NT2/D1 (cell line): ENCODE results near the gene SMAD9.
A peak's percentile ranks its signal among the peaks of the same experiment; 100 is the strongest.

ENCODE experiments used
- DNase-seq: peaks from one replicate; pipeline ENCODE4 v3.0.0-alpha.2; 2011; ENCODE audit warnings: low read depth, low spot score
- H3K27me3 ChIP-seq: 2 replicates; pipeline ENCODE4 v1.6.0; 2011; ENCODE audit warnings: mild to moderate bottlenecking; ENCODE audit not compliant: insufficient read length, insufficient read depth
- H3K36me3 ChIP-seq: 2 replicates; pipeline ENCODE4 v1.6.1; 2011; ENCODE audit warnings: mild to moderate bottlenecking, low read length, mixed read lengths; ENCODE audit not compliant: insufficient read depth, insufficient read length
- H3K4me1 ChIP-seq: 2 replicates; pipeline ENCODE4 v1.5.1; 2011; ENCODE audit not compliant: insufficient read depth, insufficient read length
- H3K4me3 ChIP-seq: 2 replicates; pipeline ENCODE4 v1.5.1; 2011; ENCODE audit warnings: low read depth; ENCODE audit not compliant: insufficient read length
- H3K9ac ChIP-seq: 2 replicates; pipeline ENCODE4 v1.6.0; 2011; ENCODE audit warnings: low read depth; ENCODE audit not compliant: insufficient read length
- H3K9me3 ChIP-seq: 2 replicates; pipeline ENCODE4 v1.5.1; 2011; ENCODE audit warnings: mild to moderate bottlenecking, low read length; ENCODE audit not compliant: insufficient read depth
- SUZ12 ChIP-seq: IDR thresholded peaks from 2 replicates; pipeline ENCODE4 v1.6.1; 2011; ENCODE audit not compliant: insufficient read length, insufficient read depth; ENCODE audit errors: extremely low read depth
- YY1 ChIP-seq: IDR thresholded peaks from 2 replicates; pipeline ENCODE4 v1.6.1; 2011; ENCODE audit not compliant: insufficient read length, insufficient read depth
- ZNF274 ChIP-seq: IDR thresholded peaks from 2 replicates; pipeline ENCODE4 v1.6.1; 2011; ENCODE audit warnings: mild to moderate bottlenecking, low read depth, low read length

SMAD9 gene

DNA sequence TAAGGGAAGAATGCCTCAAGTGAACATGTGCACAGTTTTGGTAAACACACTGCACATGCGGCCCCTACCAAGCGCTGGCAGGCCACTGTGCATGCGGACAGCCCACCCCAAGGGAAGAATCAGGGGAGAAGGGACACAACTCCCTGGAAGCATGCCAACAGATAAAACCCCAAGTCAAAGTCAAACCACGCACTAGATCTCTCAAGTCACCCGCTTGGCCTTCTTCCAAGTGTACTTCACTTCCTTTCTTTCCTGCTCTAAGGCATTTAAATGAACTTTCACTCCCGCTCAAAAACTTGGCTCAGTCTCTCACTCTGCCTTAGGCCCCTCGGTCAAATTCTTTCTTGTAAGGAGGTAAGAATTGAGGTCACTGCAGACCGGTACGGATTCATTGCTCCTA lies 105.6 kb downstream of the SMAD9 start:
- H3K36me3 ChIP-seq: no peaks in the 10 kb centered on the region
- H3K9me3 ChIP-seq: no peaks in the 10 kb centered on the region
- no peaks in the 10 kb centered on the region for H3K4me1 ChIP-seq
- no peak overlapping the region for H3K9ac ChIP-seq
- DNase-seq: no peak
- no peak overlapping the region for H3K4me3 ChIP-seq
- no peaks in the 10 kb centered on the region for H3K27me3 ChIP-seq
- no peak for TF ChIP-seq SUZ12
- no peak for TF ChIP-seq ZNF274

- TF ChIP-seq SUZ12 (no peak), ZNF274 (no peak), YY1 (no peak)
Measured at GRCh38 chr13:36813225-36813624, 106.8 kb downstream of the SMAD9 start.

GRCh38 chr13:36807616-36808015 lies 112.4 kb downstream of the SMAD9 start:
- TF ChIP-seq SUZ12 (no peak), YY1 (no peak), ZNF274 (no peak)
- no peak for DNase-seq
- no peaks in the 10 kb centered on the region for H3K4me1 ChIP-seq

More at GRCh38 chr13:36813225-36813624, 106.8 kb downstream of the SMAD9 start:
- H3K4me3 ChIP-seq: no peak overlapping the region
- no peaks in the 10 kb centered on the region for H3K9me3 ChIP-seq
- DNase-seq: no peak
- H3K4me1 ChIP-seq: no peaks in the 10 kb centered on the region
- no peak overlapping the region for H3K9ac ChIP-seq
- H3K36me3 ChIP-seq: no peaks in the 10 kb centered on the region
- H3K27me3 ChIP-seq: no peaks in the 10 kb centered on the region

GRCh38 chr13:36806102-36806501 lies 113.9 kb downstream of the SMAD9 start:
- Histone ChIP-seq H3K4me3 (no peak overlapping the region), H3K4me1 (no peaks in the 10 kb centered on the region), H3K27me3 (no peaks in the 10 kb centered on the region), H3K9ac (no peak overlapping the region), H3K9me3 (no peaks in the 10 kb centered on the region), H3K36me3 (no peaks in the 10 kb centered on the region)
- DNase-seq: no peak
- TF ChIP-seq ZNF274 (no peak), YY1 (no peak), SUZ12 (no peak)

More at GRCh38 chr13:36807616-36808015, 112.4 kb downstream of the SMAD9 start:
- Histone ChIP-seq H3K27me3 (no peaks in the 10 kb centered on the region), H3K9me3 (no peaks in the 10 kb centered on the region), H3K9ac (no peak overlapping the region), H3K4me3 (no peak overlapping the region), H3K36me3 (no peaks in the 10 kb centered on the region)

- no peaks in the 10 kb centered on the region for H3K36me3 ChIP-seq
- H3K4me3 ChIP-seq: no peak overlapping the region
- no peaks in the 10 kb centered on the region for H3K4me1 ChIP-seq
- TF ChIP-seq SUZ12 (no peak), ZNF274 (no peak), YY1 (no peak)
- H3K9ac ChIP-seq: no peak overlapping the region
- H3K27me3 ChIP-seq: no peaks in the 10 kb centered on the region
- no peak for DNase-seq
- H3K9me3 ChIP-seq: no peaks in the 10 kb centered on the region
Measured at GRCh38 chr13:36804588-36804987, 115.5 kb downstream of the SMAD9 start.

DNA sequence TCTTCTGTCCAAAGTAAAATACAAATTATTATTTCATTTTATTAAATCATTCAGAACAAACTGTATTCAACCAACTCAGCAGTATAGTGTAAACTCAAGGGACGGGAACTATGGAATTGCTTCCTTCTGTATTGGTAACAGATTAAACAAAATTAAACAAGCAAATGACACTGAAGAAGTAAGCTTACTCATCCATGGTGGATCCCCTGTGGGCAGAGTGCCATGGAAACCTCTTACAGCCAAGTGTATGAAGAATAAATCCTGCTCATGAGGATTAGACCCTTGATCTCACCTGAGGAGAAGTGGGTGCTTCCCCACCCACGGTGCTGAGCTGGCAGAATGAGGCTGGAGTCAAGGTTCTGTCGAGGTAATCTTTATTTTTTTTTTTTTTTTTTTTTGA lies 119.0 kb downstream of the SMAD9 start:
- H3K4me3 ChIP-seq: no peak overlapping the region
- no peak overlapping the region for H3K9ac ChIP-seq
- no peak for DNase-seq
- H3K27me3 ChIP-seq: no peaks in the 10 kb centered on the region
- H3K4me1 ChIP-seq: no peaks in the 10 kb centered on the region
- H3K9me3 ChIP-seq: no peaks in the 10 kb centered on the region
- H3K36me3 ChIP-seq: no peaks in the 10 kb centered on the region
- TF ChIP-seq YY1 (no peak), SUZ12 (no peak), ZNF274 (no peak)

GRCh38 chr13:36796052-36796451 lies 124.0 kb downstream of the SMAD9 start:
- H3K4me1 ChIP-seq: no peaks in the 10 kb centered on the region
- TF ChIP-seq SUZ12: no peak
- TF ChIP-seq YY1: no peak
- TF ChIP-seq ZNF274: no peak
- no peak overlapping the region for H3K9ac ChIP-seq
- no peak for DNase-seq
- no peaks in the 10 kb centered on the region for H3K36me3 ChIP-seq
- no peaks in the 10 kb centered on the region for H3K27me3 ChIP-seq
- H3K4me3 ChIP-seq: no peak overlapping the region
- no peaks in the 10 kb centered on the region for H3K9me3 ChIP-seq

DNA sequence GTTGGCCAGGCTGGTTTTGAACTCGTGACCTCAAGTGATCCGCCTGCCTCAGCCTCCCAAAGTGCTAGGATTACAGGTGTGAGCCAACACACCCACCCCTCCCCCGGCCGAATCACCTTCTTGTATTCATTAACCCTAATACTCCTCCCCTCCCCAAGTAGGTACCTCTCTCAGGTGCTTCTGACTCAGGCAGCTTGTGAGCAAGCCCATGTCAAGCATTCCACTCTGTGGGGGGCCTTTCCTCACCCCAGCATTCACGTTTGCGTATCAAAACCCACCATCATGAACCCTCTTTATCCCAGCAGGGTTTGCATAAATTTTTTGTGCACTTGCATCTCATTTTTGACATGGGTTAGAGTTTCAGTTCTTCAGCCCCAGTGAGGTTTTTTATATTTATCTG lies 124.6 kb downstream of the SMAD9 start:
- H3K4me1 ChIP-seq: no peaks in the 10 kb centered on the region
- no peaks in the 10 kb centered on the region for H3K27me3 ChIP-seq
- no peaks in the 10 kb centered on the region for H3K9me3 ChIP-seq
- H3K9ac ChIP-seq: no peak overlapping the region
- DNase-seq: peak; percentile 20
- no peak overlapping the region for H3K4me3 ChIP-seq
- no peak for TF ChIP-seq ZNF274
- no peak for TF ChIP-seq SUZ12
- no peak for TF ChIP-seq YY1
- H3K36me3 ChIP-seq: no peaks in the 10 kb centered on the region
